ENCODE results near the gene FBXW7. TPM values are rescaled to one million over a fixed set of nuclear protein-coding genes. Genes with fewer than 3 reads are reported as not detected.

FBXW7 gene
- polyA plus RNA-seq, 4 donors: 25.8 to 37.3 (median 32.0) TPM

- no peak for DNase-seq (ENCODE audit: low read depth in 4 of 4, low spot score in 2 of 4)
Measured at GRCh38 chr4:152514356-152514755, 21.5 kb downstream of the FBXW7 start.

- DNase-seq (ENCODE audit: low read depth in 4 of 4, low spot score in 2 of 4): no peak
Measured at GRCh38 chr4:152513078-152513477, 22.8 kb downstream of the FBXW7 start.

GRCh38 chr4:152512483-152512882 is 23.4 kb downstream of the FBXW7 start:
- no peak for DNase-seq (ENCODE audit: low read depth in 4 of 4, low spot score in 2 of 4)

- no peak for DNase-seq (ENCODE audit: low read depth in 4 of 4, low spot score in 2 of 4)
Measured at GRCh38 chr4:152510349-152511147, 25.3 kb downstream of the FBXW7 start.

GRCh38 chr4:152509595-152510225 is 26.2 kb downstream of the FBXW7 start:
- no peak for DNase-seq (ENCODE audit: low read depth in 4 of 4, low spot score in 2 of 4)

- DNase-seq (ENCODE audit: low read depth in 4 of 4, low spot score in 2 of 4): no peak
Measured at GRCh38 chr4:152508818-152509217, 27.1 kb downstream of the FBXW7 start.

GRCh38 chr4:152508386-152508785 is 27.5 kb downstream of the FBXW7 start:
- no peak for DNase-seq (ENCODE audit: low read depth in 4 of 4, low spot score in 2 of 4)

GRCh38 chr4:152503653-152504290 is 32.1 kb downstream of the FBXW7 start:
- no peak for DNase-seq (ENCODE audit: low read depth in 4 of 4, low spot score in 2 of 4)

GRCh38 chr4:152501846-152502536 is 33.9 kb downstream of the FBXW7 start:
- no peak for DNase-seq (ENCODE audit: low read depth in 4 of 4, low spot score in 2 of 4)

- DNase-seq (ENCODE audit: low read depth in 4 of 4, low spot score in 2 of 4): peak; percentile 50 to 82 (median 64)
Measured at GRCh38 chr4:152500800-152501434, 35.0 kb downstream of the FBXW7 start.

- DNase-seq (ENCODE audit: low read depth in 4 of 4, low spot score in 2 of 4): no peak
Measured at GRCh38 chr4:152500275-152500674, 35.6 kb downstream of the FBXW7 start.

- DNase-seq (ENCODE audit: low read depth in 4 of 4, low spot score in 2 of 4): no peak
Measured at GRCh38 chr4:152499344-152499743, 36.5 kb downstream of the FBXW7 start.

- DNase-seq (ENCODE audit: low read depth in 4 of 4, low spot score in 2 of 4): no peak
Measured at GRCh38 chr4:152494020-152494419, 41.9 kb downstream of the FBXW7 start.

- DNase-seq (ENCODE audit: low read depth in 4 of 4, low spot score in 2 of 4): no peak
Measured at GRCh38 chr4:152488246-152488645, 47.6 kb downstream of the FBXW7 start.

- no peak for DNase-seq (ENCODE audit: low read depth in 4 of 4, low spot score in 2 of 4)
Measured at GRCh38 chr4:152486429-152487389, 49.2 kb downstream of the FBXW7 start.

GRCh38 chr4:152485726-152486276 is 50.1 kb downstream of the FBXW7 start:
- DNase-seq (ENCODE audit: low read depth in 4 of 4, low spot score in 2 of 4): peak in 2 of 4 donors; percentile 27 to 28

- DNase-seq (ENCODE audit: low read depth in 4 of 4, low spot score in 2 of 4): no peak
Measured at GRCh38 chr4:152482211-152482610, 53.7 kb downstream of the FBXW7 start.

GRCh38 chr4:152480901-152481300 is 55.0 kb downstream of the FBXW7 start:
- DNase-seq (ENCODE audit: low read depth in 4 of 4, low spot score in 2 of 4): no peak

- DNase-seq (ENCODE audit: low read depth in 4 of 4, low spot score in 2 of 4): no peak
Measured at GRCh38 chr4:152480326-152480725, 55.6 kb downstream of the FBXW7 start.
